H9 (cell line): ENCODE data around the gene MELK. TPM values are rescaled to one million over a fixed set of nuclear protein-coding genes. Genes with fewer than 3 reads are reported as not detected.

ENCODE experiments used
- DNase-seq: peaks from one replicate; pipeline ENCODE4 v3.0.0-alpha.2; 2017
- H2AFZ ChIP-seq: one replicate; pipeline ENCODE4 v1.6.1; 2013; ENCODE audit warnings: mild to moderate bottlenecking, low read length, control low read depth, moderate library complexity
- H2AK5ac ChIP-seq: 2 replicates; pipeline ENCODE4 v1.6.1; 2013; ENCODE audit warnings: low read length, control low read depth, mixed read lengths; ENCODE audit not compliant: insufficient read length
- H2BK120ac ChIP-seq: one replicate; pipeline ENCODE4 v1.6.1; 2013; ENCODE audit warnings: low read depth, mild to moderate bottlenecking, low read length, control low read depth, inconsistent platforms; ENCODE audit not compliant: poor library complexity, severe bottlenecking
- H2BK12ac ChIP-seq: 2 replicates; pipeline ENCODE4 v1.6.1; 2013; ENCODE audit warnings: low read length, control low read depth, mixed read lengths, low read depth; ENCODE audit not compliant: insufficient read length
- H2BK15ac ChIP-seq: 2 replicates; pipeline ENCODE4 v1.6.1; 2013; ENCODE audit warnings: low read depth, low read length, control low read depth
- H2BK20ac ChIP-seq: one replicate; pipeline ENCODE4 v1.6.1; 2013; ENCODE audit warnings: low read depth, mild to moderate bottlenecking, low read length, control low read depth, inconsistent platforms; ENCODE audit not compliant: poor library complexity, severe bottlenecking
- H2BK5ac ChIP-seq: 2 replicates; pipeline ENCODE4 v1.6.1; 2013; ENCODE audit warnings: low read length, control low read depth, mixed read lengths; ENCODE audit not compliant: insufficient read length
- H3K14ac ChIP-seq: 2 replicates; pipeline ENCODE4 v1.6.1; 2013; ENCODE audit warnings: low read length, control low read depth; ENCODE audit not compliant: insufficient read depth
- H3K18ac ChIP-seq: 2 replicates; pipeline ENCODE4 v1.6.1; 2013; ENCODE audit warnings: low read depth, mild to moderate bottlenecking, mixed read lengths, low read length, control low read depth; ENCODE audit not compliant: insufficient read length
- H3K23ac ChIP-seq: 2 replicates; pipeline ENCODE4 v1.6.1; 2013; ENCODE audit warnings: low read length, control low read depth, mixed read lengths, low read depth; ENCODE audit not compliant: insufficient read length
- H3K23me2 ChIP-seq: 2 replicates; pipeline ENCODE4 v1.6.1; 2013; ENCODE audit warnings: low read depth, mild to moderate bottlenecking, mixed read lengths, low read length, control low read depth; ENCODE audit not compliant: insufficient read length, poor library complexity, severe bottlenecking
- H3K27ac ChIP-seq: 2 replicates; pipeline ENCODE4 v1.5.1; 2013; ENCODE audit warnings: low read length, control low read depth, mixed read lengths, low read depth; ENCODE audit not compliant: insufficient read length
- H3K27me3 ChIP-seq: 2 replicates; pipeline ENCODE4 v1.6.1; 2013; ENCODE audit warnings: low read length, control low read depth, inconsistent platforms; ENCODE audit not compliant: insufficient read depth
- H3K4ac ChIP-seq: 2 replicates; pipeline ENCODE4 v1.6.1; 2013; ENCODE audit warnings: low read depth, mild to moderate bottlenecking, control low read depth, inconsistent platforms, low read length, moderate library complexity
- H3K4me1 ChIP-seq: 2 replicates; pipeline ENCODE4 v1.6.1; 2013; ENCODE audit warnings: low read length, control low read depth, inconsistent platforms; ENCODE audit not compliant: insufficient read depth
- H3K4me2 ChIP-seq: 2 replicates; pipeline ENCODE4 v1.6.1; 2013; ENCODE audit warnings: low read length, control low read depth, mixed read lengths; ENCODE audit not compliant: insufficient read length, insufficient read depth
- H3K56ac ChIP-seq: 2 replicates; pipeline ENCODE4 v1.6.1; 2013; ENCODE audit warnings: low read depth, mild to moderate bottlenecking, mixed read lengths, low read length, control low read depth; ENCODE audit not compliant: insufficient read length
- H3K79me1 ChIP-seq: 2 replicates; pipeline ENCODE4 v1.6.1; 2013; ENCODE audit warnings: low read depth, mild to moderate bottlenecking, moderate library complexity, low read length, control low read depth, inconsistent platforms; ENCODE audit not compliant: insufficient read depth, poor library complexity, severe bottlenecking
- H3K79me2 ChIP-seq: 2 replicates; pipeline ENCODE4 v1.6.1; 2013; ENCODE audit warnings: low read length, control low read depth, inconsistent platforms; ENCODE audit not compliant: insufficient read depth
- H3K9ac ChIP-seq: 2 replicates; pipeline ENCODE4 v1.6.1; 2013; ENCODE audit warnings: low read length, control low read depth, mixed read lengths; ENCODE audit not compliant: insufficient read length; ENCODE audit errors: extremely low read depth
- H3K9me3 ChIP-seq: one replicate; pipeline ENCODE4 v1.6.1; 2013; ENCODE audit warnings: low read depth, low read length, inconsistent platforms; ENCODE audit not compliant: control insufficient read depth
- H3T11ph ChIP-seq: one replicate; pipeline ENCODE4 v1.6.1; 2013; ENCODE audit warnings: mild to moderate bottlenecking, low read length, control low read depth, inconsistent platforms
- H4K20me1 ChIP-seq: one replicate; pipeline ENCODE4 v1.6.1; 2013; ENCODE audit not compliant: control insufficient read depth, insufficient read length, insufficient read depth
- H4K5ac ChIP-seq: 2 replicates; pipeline ENCODE4 v1.6.1; 2013; ENCODE audit warnings: low read depth, mild to moderate bottlenecking, mixed read lengths, low read length, control low read depth; ENCODE audit not compliant: insufficient read length
- H4K8ac ChIP-seq: replicated peaks from 2 replicates; pipeline ENCODE4 v1.6.1; 2013; ENCODE audit warnings: low read length, control low read depth, mixed read lengths, low read depth; ENCODE audit not compliant: insufficient read length
- H4K91ac ChIP-seq: 2 replicates; pipeline ENCODE4 v1.6.1; 2013; ENCODE audit warnings: low read depth, mild to moderate bottlenecking, moderate library complexity, mixed read lengths, low read length, control low read depth; ENCODE audit not compliant: insufficient read length
- H3K27ac Mint-ChIP-seq, 3 experiments: 2 replicates in 2 of 3; 3 replicates in 1 of 3; pipeline ENCODE4 v1.8.0; 2020 to 2021; ENCODE audit warnings: mixed read lengths in 3 of 3, mild to moderate bottlenecking in 1 of 3, moderate library complexity in 1 of 3
- H3K27me3 Mint-ChIP-seq: 2 replicates; pipeline ENCODE4 v1.8.0; 2021; ENCODE audit warnings: low read depth, mild to moderate bottlenecking, moderate library complexity, mixed read lengths
- H3K36me3 Mint-ChIP-seq, 3 experiments: 2 replicates in 2 of 3; 3 replicates in 1 of 3; pipeline ENCODE4 v1.8.0; 2020 to 2021; ENCODE audit warnings: low read depth in 3 of 3, mixed read lengths in 3 of 3; ENCODE audit not compliant: insufficient read depth in 1 of 3
- H3K4me1 Mint-ChIP-seq, 2 experiments: 2 replicates each; pipeline ENCODE4 v1.8.0; 2020; ENCODE audit warnings: mixed read lengths in 2 of 2
- H3K4me3 Mint-ChIP-seq, 2 experiments: 2 replicates in 1 of 2; 3 replicates in 1 of 2; pipeline ENCODE4 v1.8.0; 2020 to 2021; ENCODE audit warnings: mild to moderate bottlenecking in 2 of 2, mixed read lengths in 2 of 2, moderate library complexity in 1 of 2
- H3K9me3 Mint-ChIP-seq, 2 experiments: 2 replicates in 1 of 2; 3 replicates in 1 of 2; pipeline ENCODE4 v1.8.0; 2020; ENCODE audit warnings: mild to moderate bottlenecking in 2 of 2, mixed read lengths in 2 of 2, moderate library complexity in 1 of 2
- WGBS: extraction: QIAGEN DNeasy Blood & Tissue Kit; methylation state at CpG from one replicate; pipeline ENCODE4 v1.1.7; 2013; ENCODE audit warnings: missing lambda C conversion rate, low lambda C conversion rate, mixed read lengths; ENCODE audit not compliant: insufficient read length; ENCODE audit errors: extremely low coverage; 5-methylcytosine and 5-hydroxymethylcytosine counted together
- total RNA-seq: library from RNA; stranded (reverse); gene quantifications from 2 replicates; pipeline ENCODE4 v1.2.1, GENCODE V29; 2021
- TF ChIP-seq, protein P1 (sequence below): fragments of 200-600 bp; sonication (generic); conservative IDR thresholded peaks from 3 replicates; pipeline ENCODE4 v1.8.0; 2021; ENCODE audit warnings: antibody characterized with exemption, mild to moderate bottlenecking

The MELK gene
- total RNA-seq, 1 experiment from 2014 or later = 43.6 TPM

DNA sequence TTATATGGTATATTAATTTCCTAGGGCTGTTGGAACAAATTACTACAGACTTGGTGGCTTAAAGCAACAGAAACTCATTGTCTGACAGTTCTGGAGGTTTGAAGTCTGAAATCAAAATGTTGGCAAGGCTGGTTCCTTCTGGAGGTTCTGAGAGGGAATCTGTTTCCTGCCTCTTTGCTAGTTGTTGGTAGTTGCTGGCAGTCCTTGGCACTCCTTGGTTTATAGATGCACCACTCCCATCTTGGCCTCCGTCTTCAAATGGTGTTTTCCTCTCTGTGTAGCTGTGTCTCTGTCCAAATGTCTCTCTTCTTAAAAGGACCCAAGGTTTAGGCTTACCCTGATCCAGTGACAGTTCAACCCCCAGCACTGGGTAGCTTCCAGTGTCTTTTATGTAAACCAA is 17.5 kb downstream of the MELK start:
- no peak overlapping the region for H2BK20ac ChIP-seq
- no peak overlapping the region for H4K5ac ChIP-seq
- H3K27me3 ChIP-seq = no peaks in the 10 kb centered on the region
- no peak overlapping the region for H2BK120ac ChIP-seq
- peaks cover 2% of the 10 kb centered on the region; the same call in 1 of the 2 replicates for H3K79me2 ChIP-seq
- Mint-ChIP-seq H3K9me3 (no peaks in the 10 kb centered on the region), H3K4me1 (no peaks in the 10 kb centered on the region), H3K27ac (peak overlapping the region in 1 of 3 experiments; percentile 63; a peak in 2 of 7 replicates), H3K36me3 (peaks cover 35 to 71% (median 56%) of the 10 kb centered on the region in 3 experiments; a peak in 6 of 7 replicates), H3K4me3 (no peak overlapping the region), H3K27me3 (no peaks in the 10 kb centered on the region)
- no peak overlapping the region for H2BK15ac ChIP-seq
- H3K23ac ChIP-seq = no peak overlapping the region
- TF ChIP-seq, protein P1, sequence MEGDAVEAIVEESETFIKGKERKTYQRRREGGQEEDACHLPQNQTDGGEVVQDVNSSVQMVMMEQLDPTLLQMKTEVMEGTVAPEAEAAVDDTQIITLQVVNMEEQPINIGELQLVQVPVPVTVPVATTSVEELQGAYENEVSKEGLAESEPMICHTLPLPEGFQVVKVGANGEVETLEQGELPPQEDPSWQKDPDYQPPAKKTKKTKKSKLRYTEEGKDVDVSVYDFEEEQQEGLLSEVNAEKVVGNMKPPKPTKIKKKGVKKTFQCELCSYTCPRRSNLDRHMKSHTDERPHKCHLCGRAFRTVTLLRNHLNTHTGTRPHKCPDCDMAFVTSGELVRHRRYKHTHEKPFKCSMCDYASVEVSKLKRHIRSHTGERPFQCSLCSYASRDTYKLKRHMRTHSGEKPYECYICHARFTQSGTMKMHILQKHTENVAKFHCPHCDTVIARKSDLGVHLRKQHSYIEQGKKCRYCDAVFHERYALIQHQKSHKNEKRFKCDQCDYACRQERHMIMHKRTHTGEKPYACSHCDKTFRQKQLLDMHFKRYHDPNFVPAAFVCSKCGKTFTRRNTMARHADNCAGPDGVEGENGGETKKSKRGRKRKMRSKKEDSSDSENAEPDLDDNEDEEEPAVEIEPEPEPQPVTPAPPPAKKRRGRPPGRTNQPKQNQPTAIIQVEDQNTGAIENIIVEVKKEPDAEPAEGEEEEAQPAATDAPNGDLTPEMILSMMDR = no peak
- H3K23me2 ChIP-seq = no peaks in the 10 kb centered on the region
- H4K91ac ChIP-seq = no peak overlapping the region
- H3K9ac ChIP-seq = no peak overlapping the region
- no peak overlapping the region for H3K18ac ChIP-seq
- H2BK5ac ChIP-seq = no peak overlapping the region
- H2AFZ ChIP-seq = no peak overlapping the region
- WGBS = no CpG with 5 or more reads among the region's 1 CpG
- H3T11ph ChIP-seq = no peak overlapping the region
- no peak overlapping the region for H3K4ac ChIP-seq
- no peak overlapping the region for H2AK5ac ChIP-seq
- H2BK12ac ChIP-seq = no peak overlapping the region
- no peaks in the 10 kb centered on the region for H3K79me1 ChIP-seq
- H4K20me1 ChIP-seq = no peaks in the 10 kb centered on the region
- H3K4me1 ChIP-seq = no peaks in the 10 kb centered on the region
- DNase-seq = no peak
- no peaks in the 10 kb centered on the region for H3K9me3 ChIP-seq
- H4K8ac ChIP-seq = no peak overlapping the region
- no peak overlapping the region for H3K56ac ChIP-seq
- H3K14ac ChIP-seq = no peak overlapping the region
- H3K4me2 ChIP-seq = no peak overlapping the region
- no peak overlapping the region for H3K27ac ChIP-seq
